HEK293 (cell line): ENCODE measurements around the gene SLC25A39.

ENCODE experiments used
- ZBTB17 ChIP-seq: fragments of 450-650 bp; formaldehyde crosslinking; IDR thresholded peaks from 2 replicates; pipeline ENCODE4 v1.5.1; 2016; ENCODE audit warnings: missing biosample characterization, missing genetic modification characterization
- ZBTB8A ChIP-seq: fragments of 450-650 bp; formaldehyde crosslinking; IDR thresholded peaks from 2 replicates; pipeline ENCODE4 v1.5.1; 2016; ENCODE audit warnings: missing biosample characterization, missing genetic modification characterization
- ZNF10 ChIP-seq: fragments of 450-650 bp; formaldehyde crosslinking; IDR thresholded peaks from 2 replicates; pipeline ENCODE4 v1.5.1; 2017; ENCODE audit warnings: missing biosample characterization, missing genetic modification characterization
- ZNF175 ChIP-seq: fragments of 450-650 bp; formaldehyde crosslinking; IDR thresholded peaks from 2 replicates; pipeline ENCODE4 v1.5.1; 2016; ENCODE audit warnings: missing biosample characterization, missing genetic modification characterization
- ZNF274 ChIP-seq, 2 experiments: fragments of 200-500 bp in 1 of 2; fragments of 450-650 bp in 1 of 2; sonication (Bioruptor generic) in 1 of 2; formaldehyde crosslinking in 1 of 2; IDR thresholded peaks; 2 replicates each; pipeline versions ENCODE4 v1.5.1 to v1.6.1; 2014 to 2016; ENCODE audit warnings: borderline replicate concordance in 1 of 2, inconsistent platforms in 1 of 2, low read length in 1 of 2, missing biosample characterization in 1 of 2, missing genetic modification characterization in 1 of 2
- ZNF280D ChIP-seq: fragments of 450-650 bp; formaldehyde crosslinking; IDR thresholded peaks from 2 replicates; pipeline ENCODE4 v1.5.1; 2016; ENCODE audit warnings: missing biosample characterization, missing genetic modification characterization
- ZNF433 ChIP-seq: fragments of 450-650 bp; formaldehyde crosslinking; IDR thresholded peaks from 2 replicates; pipeline ENCODE4 v1.5.1; 2016; ENCODE audit warnings: missing biosample characterization, missing genetic modification characterization, low read depth
- ZNF555 ChIP-seq: fragments of 450-650 bp; formaldehyde crosslinking; conservative IDR thresholded peaks from 2 replicates; pipeline ENCODE4 v1.5.1; 2017; ENCODE audit warnings: missing biosample characterization, mild to moderate bottlenecking, missing genetic modification characterization, inconsistent platforms
- ZNF830 ChIP-seq: fragments of 450-650 bp; IDR thresholded peaks from 2 replicates; pipeline ENCODE4 v1.5.0; 2018; ENCODE audit warnings: missing biosample characterization, missing genetic modification characterization, low read depth, mild to moderate bottlenecking, moderate library complexity
- TF ChIP-seq, protein P1 (sequence below): fragments of 450-650 bp; formaldehyde crosslinking; IDR thresholded peaks from 2 replicates; pipeline ENCODE4 v1.5.1; 2016; ENCODE audit warnings: missing biosample characterization, missing genetic modification characterization
- TF ChIP-seq, protein P2 (sequence below): fragments of 450-650 bp; formaldehyde crosslinking; IDR thresholded peaks from 2 replicates; pipeline ENCODE4 v1.5.1; 2017; ENCODE audit warnings: missing biosample characterization, missing genetic modification characterization

DNA sequence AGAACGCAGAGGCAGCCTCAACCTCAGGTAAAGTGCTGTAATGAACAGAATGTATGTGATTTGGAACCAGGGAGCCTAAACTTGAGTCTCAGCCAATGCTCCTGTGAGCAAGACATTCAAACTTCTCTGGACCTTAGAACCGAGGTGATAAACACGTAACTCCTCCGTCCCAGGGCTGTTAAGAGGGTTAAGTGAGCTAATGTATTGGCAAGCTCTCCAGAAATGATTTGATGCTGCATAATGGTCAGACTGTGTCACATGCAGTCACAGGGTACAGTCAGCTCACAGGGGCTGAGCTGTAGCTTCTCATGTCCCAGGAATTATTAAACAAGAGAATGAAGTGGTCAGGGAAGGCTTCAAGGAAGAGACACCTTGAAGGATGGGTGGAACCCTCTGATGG, 46.6 kb downstream of the SLC25A39 start:
- TF ChIP-seq ZNF10 (tag by site-specific recombination) (no peak), ZBTB8A (tag by site-specific recombination) (no peak), ZNF274 (IDR thresholded peaks at IDR 0.05; ENCODE audit: low read length) (no peak), ZNF274 (tag by site-specific recombination; IDR thresholded peaks at IDR 0.05; ENCODE audit: borderline replicate concordance) (no peak), ZNF433 (no peak), ZNF830 (no peak), ZNF555 (tag by site-specific recombination) (no peak), ZNF280D (tag by site-specific recombination) (no peak), ZBTB17 (no peak), ZNF175 (no peak)
- TF ChIP-seq, protein P1, sequence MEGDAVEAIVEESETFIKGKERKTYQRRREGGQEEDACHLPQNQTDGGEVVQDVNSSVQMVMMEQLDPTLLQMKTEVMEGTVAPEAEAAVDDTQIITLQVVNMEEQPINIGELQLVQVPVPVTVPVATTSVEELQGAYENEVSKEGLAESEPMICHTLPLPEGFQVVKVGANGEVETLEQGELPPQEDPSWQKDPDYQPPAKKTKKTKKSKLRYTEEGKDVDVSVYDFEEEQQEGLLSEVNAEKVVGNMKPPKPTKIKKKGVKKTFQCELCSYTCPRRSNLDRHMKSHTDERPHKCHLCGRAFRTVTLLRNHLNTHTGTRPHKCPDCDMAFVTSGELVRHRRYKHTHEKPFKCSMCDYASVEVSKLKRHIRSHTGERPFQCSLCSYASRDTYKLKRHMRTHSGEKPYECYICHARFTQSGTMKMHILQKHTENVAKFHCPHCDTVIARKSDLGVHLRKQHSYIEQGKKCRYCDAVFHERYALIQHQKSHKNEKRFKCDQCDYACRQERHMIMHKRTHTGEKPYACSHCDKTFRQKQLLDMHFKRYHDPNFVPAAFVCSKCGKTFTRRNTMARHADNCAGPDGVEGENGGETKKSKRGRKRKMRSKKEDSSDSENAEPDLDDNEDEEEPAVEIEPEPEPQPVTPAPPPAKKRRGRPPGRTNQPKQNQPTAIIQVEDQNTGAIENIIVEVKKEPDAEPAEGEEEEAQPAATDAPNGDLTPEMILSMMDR (tag by site-specific recombination): no peak
- TF ChIP-seq, protein P2, sequence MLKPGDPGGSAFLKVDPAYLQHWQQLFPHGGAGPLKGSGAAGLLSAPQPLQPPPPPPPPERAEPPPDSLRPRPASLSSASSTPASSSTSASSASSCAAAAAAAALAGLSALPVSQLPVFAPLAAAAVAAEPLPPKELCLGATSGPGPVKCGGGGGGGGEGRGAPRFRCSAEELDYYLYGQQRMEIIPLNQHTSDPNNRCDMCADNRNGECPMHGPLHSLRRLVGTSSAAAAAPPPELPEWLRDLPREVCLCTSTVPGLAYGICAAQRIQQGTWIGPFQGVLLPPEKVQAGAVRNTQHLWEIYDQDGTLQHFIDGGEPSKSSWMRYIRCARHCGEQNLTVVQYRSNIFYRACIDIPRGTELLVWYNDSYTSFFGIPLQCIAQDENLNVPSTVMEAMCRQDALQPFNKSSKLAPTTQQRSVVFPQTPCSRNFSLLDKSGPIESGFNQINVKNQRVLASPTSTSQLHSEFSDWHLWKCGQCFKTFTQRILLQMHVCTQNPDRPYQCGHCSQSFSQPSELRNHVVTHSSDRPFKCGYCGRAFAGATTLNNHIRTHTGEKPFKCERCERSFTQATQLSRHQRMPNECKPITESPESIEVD (tag by site-specific recombination): no peak
